CD4-positive, CD25-positive, alpha-beta regulatory T cell (primary cell): Measurements from ENCODE around the gene PEAR1. TPM values are rescaled to one million over a fixed set of nuclear protein-coding genes. Genes with fewer than 3 reads are reported as not detected.

Source experiments
- ATAC-seq, 2 donors: fragments of 150-1000 bp; cut with Tn5 transposase; one replicate each; pipeline ENCODE4 v1.10.0; 2021; ENCODE audit warnings: low read depth in 2 of 2, moderate number of reproducible peaks in 2 of 2, moderate library complexity in 1 of 2
- DNase-seq, 3 donors: peaks; one replicate each; pipeline versions ENCODE4 v3.0.0 to v3.0.0-alpha.2; 2012 to 2022; ENCODE audit warnings: mixed read lengths in 1 of 3
- H3K27ac ChIP-seq: one replicate; pipeline ENCODE4 v1.7.0; 2013; ENCODE audit warnings: mild to moderate bottlenecking, low read length; ENCODE audit not compliant: insufficient read depth, poor library complexity, severe bottlenecking
- H3K27me3 ChIP-seq: one replicate; pipeline ENCODE4 v1.7.0; 2013; ENCODE audit warnings: low read length; ENCODE audit not compliant: control insufficient read depth, insufficient read depth
- H3K36me3 ChIP-seq: one replicate; pipeline ENCODE4 v1.7.0; 2013; ENCODE audit warnings: mild to moderate bottlenecking, low read length, moderate library complexity; ENCODE audit not compliant: control insufficient read depth, insufficient read depth
- H3K4me1 ChIP-seq: 2 replicates; pipeline ENCODE4 v1.7.0; 2013; ENCODE audit warnings: mild to moderate bottlenecking, low read length; ENCODE audit not compliant: insufficient read depth, control insufficient read depth, poor library complexity, severe bottlenecking
- H3K4me3 ChIP-seq: one replicate; pipeline ENCODE4 v1.7.0; 2013; ENCODE audit warnings: low read depth, mild to moderate bottlenecking, low read length, moderate library complexity
- H3K9me3 ChIP-seq, 2 experiments: 1 replicate in 1 of 2; 2 replicates in 1 of 2; pipeline ENCODE4 v1.7.0; 2013; ENCODE audit warnings: low read length in 2 of 2, mild to moderate bottlenecking in 1 of 2, moderate library complexity in 1 of 2; ENCODE audit not compliant: control insufficient read depth in 2 of 2
- H3K27ac Mint-ChIP-seq, 3 donors: one replicate each; pipeline ENCODE4 v1.8.0; 2020 to 2022; ENCODE audit warnings: mild to moderate bottlenecking in 3 of 3, mixed read lengths in 3 of 3, moderate library complexity in 2 of 3
- H3K27me3 Mint-ChIP-seq: one replicate; pipeline ENCODE4 v1.8.0; 2022; ENCODE audit warnings: mild to moderate bottlenecking, mixed read lengths
- H3K36me3 Mint-ChIP-seq: one replicate; pipeline ENCODE4 v1.8.0; 2020; ENCODE audit warnings: mixed read lengths
- H3K4me1 Mint-ChIP-seq, 4 donors: one replicate each; pipeline ENCODE4 v1.8.0; 2020 to 2022; ENCODE audit warnings: mixed read lengths in 4 of 4, mild to moderate bottlenecking in 1 of 4
- H3K4me3 Mint-ChIP-seq, 4 donors: one replicate each; pipeline ENCODE4 v1.8.0; 2020 to 2022; ENCODE audit warnings: mild to moderate bottlenecking in 4 of 4, mixed read lengths in 4 of 4, moderate library complexity in 3 of 4
- H3K9me3 Mint-ChIP-seq, 7 donors: one replicate each; pipeline ENCODE4 v1.8.0; 2020 to 2022; ENCODE audit warnings: mixed read lengths in 7 of 7, mild to moderate bottlenecking in 3 of 7, moderate library complexity in 2 of 7
- polyA plus RNA-seq, 4 donors: library from polyadenylated mRNA; unstranded; fragments of 300-500 nt; fragmentation: Illumina TruSeq; gene quantifications; one replicate each; pipeline ENCODE4 v1.2.3, GENCODE V29; 2021
- total RNA-seq: library from RNA; stranded (reverse); gene quantifications from one replicate; pipeline ENCODE4 v1.2.3, GENCODE V29; 2022

Gene PEAR1
- total and polyA plus RNA-seq, 5 donors from 2014 or later, result 1.3 TPM; not detected in 4

GRCh38 chr1:156898971-156899664 lies 5.6 kb downstream of the PEAR1 start:
- peaks cover 0 to 1% (median 0%) of the 10 kb centered on the region in 7 donors for H3K9me3 Mint-ChIP-seq
- ATAC-seq, result no peak
- Histone ChIP-seq H3K4me3 (no peak overlapping the region), H3K9me3 (no peaks in the 10 kb centered on the region), H3K27me3 (peaks cover 8% of the 10 kb centered on the region), H3K27ac (no peak overlapping the region), H3K36me3 (no peaks in the 10 kb centered on the region), H3K4me1 (no peaks in the 10 kb centered on the region)
- H3K36me3 Mint-ChIP-seq, result no peaks in the 10 kb centered on the region
- no peak overlapping the region for H3K27ac Mint-ChIP-seq
- H3K4me3 Mint-ChIP-seq, result no peak overlapping the region
- DNase-seq, result no peak
- peaks cover 39% of the 10 kb centered on the region for H3K27me3 Mint-ChIP-seq
- peaks cover 0 to 14% (median 2%) of the 10 kb centered on the region in 4 donors for H3K4me1 Mint-ChIP-seq

- Histone ChIP-seq H3K27ac (no peak overlapping the region), H3K27me3 (peaks cover 5% of the 10 kb centered on the region), H3K36me3 (no peaks in the 10 kb centered on the region), H3K9me3 (no peaks in the 10 kb centered on the region), H3K4me3 (no peak overlapping the region), H3K4me1 (no peaks in the 10 kb centered on the region)
- H3K27ac Mint-ChIP-seq, result no peak overlapping the region
- peaks cover 36% of the 10 kb centered on the region for H3K27me3 Mint-ChIP-seq
- peaks cover 0 to 13% (median 2%) of the 10 kb centered on the region in 4 donors for H3K4me1 Mint-ChIP-seq
- no peak overlapping the region for H3K4me3 Mint-ChIP-seq
- DNase-seq (no peak), ATAC-seq (no peak)
- peaks cover 0 to 1% (median 0%) of the 10 kb centered on the region in 7 donors for H3K9me3 Mint-ChIP-seq
- no peaks in the 10 kb centered on the region for H3K36me3 Mint-ChIP-seq
Measured at GRCh38 chr1:156899956-156900718, 6.6 kb downstream of the PEAR1 start.

GRCh38 chr1:156900896-156901589 lies 7.5 kb downstream of the PEAR1 start:
- Histone ChIP-seq H3K27me3 (peaks cover 5% of the 10 kb centered on the region), H3K36me3 (no peaks in the 10 kb centered on the region), H3K4me1 (no peaks in the 10 kb centered on the region), H3K9me3 (no peaks in the 10 kb centered on the region), H3K27ac (no peak overlapping the region), H3K4me3 (no peak overlapping the region)
- no peaks in the 10 kb centered on the region for H3K36me3 Mint-ChIP-seq
- peaks cover 28% of the 10 kb centered on the region for H3K27me3 Mint-ChIP-seq
- H3K27ac Mint-ChIP-seq, result no peak overlapping the region
- DNase-seq (no peak), ATAC-seq (no peak)
- H3K9me3 Mint-ChIP-seq, result peaks cover 0 to 1% (median 0%) of the 10 kb centered on the region in 7 donors
- no peak overlapping the region for H3K4me3 Mint-ChIP-seq
- peaks cover 0 to 11% (median 2%) of the 10 kb centered on the region in 4 donors for H3K4me1 Mint-ChIP-seq

GRCh38 chr1:156901590-156901900 lies 8.0 kb downstream of the PEAR1 start:
- Mint-ChIP-seq H3K36me3 (no peaks in the 10 kb centered on the region), H3K9me3 (peaks cover 0 to 1% (median 0%) of the 10 kb centered on the region in 7 donors), H3K27me3 (peaks cover 26% of the 10 kb centered on the region), H3K4me3 (no peak overlapping the region), H3K27ac (no peak overlapping the region), H3K4me1 (peaks cover 0 to 11% (median 2%) of the 10 kb centered on the region in 4 donors)
- no peaks in the 10 kb centered on the region for H3K36me3 ChIP-seq
- no peak for DNase-seq
- no peaks in the 10 kb centered on the region for H3K4me1 ChIP-seq
- H3K27me3 ChIP-seq, result peaks cover 5% of the 10 kb centered on the region
- H3K9me3 ChIP-seq, result no peaks in the 10 kb centered on the region
- H3K4me3 ChIP-seq, result no peak overlapping the region
- no peak for ATAC-seq
- H3K27ac ChIP-seq, result no peak overlapping the region

- Histone ChIP-seq H3K27me3 (peaks cover 5% of the 10 kb centered on the region), H3K4me1 (no peaks in the 10 kb centered on the region), H3K4me3 (no peak overlapping the region), H3K27ac (no peak overlapping the region), H3K36me3 (no peaks in the 10 kb centered on the region), H3K9me3 (no peaks in the 10 kb centered on the region)
- Mint-ChIP-seq H3K27me3 (peaks cover 19% of the 10 kb centered on the region), H3K4me1 (peaks cover 0 to 11% (median 3%) of the 10 kb centered on the region in 4 donors), H3K36me3 (no peaks in the 10 kb centered on the region), H3K9me3 (no peaks in the 10 kb centered on the region), H3K4me3 (no peak overlapping the region), H3K27ac (no peak overlapping the region)
- ATAC-seq, result no peak
- no peak for DNase-seq
Measured at GRCh38 chr1:156901966-156902915, 8.7 kb downstream of the PEAR1 start.

- Mint-ChIP-seq H3K4me1 (peaks cover 0 to 4% (median under 1%) of the 10 kb centered on the region in 4 donors), H3K9me3 (no peaks in the 10 kb centered on the region), H3K27me3 (peaks cover 9% of the 10 kb centered on the region), H3K36me3 (no peaks in the 10 kb centered on the region), H3K27ac (no peak overlapping the region), H3K4me3 (no peak overlapping the region)
- Histone ChIP-seq H3K27ac (no peak overlapping the region), H3K4me1 (no peaks in the 10 kb centered on the region), H3K4me3 (no peak overlapping the region), H3K27me3 (peaks cover 4% of the 10 kb centered on the region), H3K9me3 (no peaks in the 10 kb centered on the region), H3K36me3 (no peaks in the 10 kb centered on the region)
- no peak for DNase-seq
- no peak for ATAC-seq
Measured at GRCh38 chr1:156903328-156904091, 10.0 kb downstream of the PEAR1 start.
